Neural cell (in vitro differentiated cells): ENCODE results near the gene CTNNA1. TPM values are rescaled to one million over a fixed set of nuclear protein-coding genes. Genes with fewer than 3 reads are reported as not detected.

Experiments
- H2AFZ ChIP-seq: fragments of 200-600, 300-800 bp; sonication (generic), shearing (Covaris generic); 2 replicates; pipeline ENCODE4 v1.6.0; 2014; ENCODE audit warnings: low read depth, mild to moderate bottlenecking, antibody characterized with exemption, low read length, moderate library complexity
- H3F3A ChIP-seq: fragments of 200-600 bp; shearing (Covaris generic); 2 replicates; pipeline ENCODE4 v1.6.1; 2016; ENCODE audit warnings: mild to moderate bottlenecking, moderate library complexity, mixed read lengths, antibody characterized with exemption, low read length; ENCODE audit not compliant: insufficient read depth, poor library complexity, severe bottlenecking
- H3K27ac ChIP-seq: fragments of 200-600, 300-800 bp; sonication (generic), shearing (Covaris generic); 2 replicates; pipeline ENCODE4 v1.5.1; 2014; ENCODE audit warnings: mild to moderate bottlenecking, low read length, moderate library complexity
- H3K27me3 ChIP-seq: fragments of 300-800, 200-600 bp; sonication (generic), shearing (Covaris generic); 2 replicates; pipeline ENCODE4 v1.6.0; 2014; ENCODE audit warnings: mild to moderate bottlenecking, low read depth, low read length, moderate library complexity; ENCODE audit not compliant: insufficient read depth
- H3K36me3 ChIP-seq: fragments of 300-800, 200-600 bp; sonication (generic), shearing (Covaris generic); 2 replicates; pipeline ENCODE4 v1.5.1; 2014; ENCODE audit warnings: mild to moderate bottlenecking, antibody characterized with exemption, low read length, moderate library complexity; ENCODE audit not compliant: insufficient read depth
- H3K4me2 ChIP-seq: fragments of 300-800, 200-600 bp; sonication (generic), shearing (Covaris generic); 2 replicates; pipeline ENCODE4 v1.6.0; 2014; ENCODE audit warnings: mild to moderate bottlenecking, low read length
- H3K4me3 ChIP-seq: fragments of 300-800, 200-600 bp; sonication (generic), shearing (Covaris generic); 2 replicates; pipeline ENCODE4 v1.5.1; 2014; ENCODE audit warnings: mild to moderate bottlenecking, low read length, moderate library complexity
- H3K79me2 ChIP-seq: fragments of 200-600 bp; shearing (Covaris generic); replicated peaks from 2 replicates; pipeline ENCODE4 v1.6.0; 2014; ENCODE audit warnings: mild to moderate bottlenecking, low read length, moderate library complexity; ENCODE audit not compliant: insufficient read depth
- H3K9ac ChIP-seq: fragments of 300-800, 200-600 bp; sonication (generic), shearing (Covaris generic); 2 replicates; pipeline ENCODE4 v1.6.1; 2016; ENCODE audit warnings: mild to moderate bottlenecking, low read length, mixed read lengths
- H3K9me2 ChIP-seq: fragments of 200-600 bp; shearing (Covaris generic); 2 replicates; pipeline ENCODE4 v1.6.1; 2016; ENCODE audit warnings: mild to moderate bottlenecking, low read length, mixed read lengths; ENCODE audit not compliant: insufficient read depth
- H3K9me3 ChIP-seq: fragments of 200-600, 300-800 bp; sonication (generic), shearing (Covaris generic); 2 replicates; pipeline ENCODE4 v1.6.1; 2016; ENCODE audit warnings: mild to moderate bottlenecking, mixed run types, low read length, moderate library complexity, mixed read lengths
- H4K20me1 ChIP-seq: fragments of 200-600 bp; shearing (Covaris generic); 2 replicates; pipeline ENCODE4 v1.6.1; 2016; ENCODE audit warnings: mild to moderate bottlenecking, mixed run types; ENCODE audit not compliant: insufficient read depth
- CTCF ChIP-seq: fragments of 450-650 bp; IDR thresholded peaks from 2 replicates; pipeline ENCODE4 v1.5.1; 2014; ENCODE audit warnings: antibody characterized with exemption, mild to moderate bottlenecking, moderate library complexity; ENCODE audit not compliant: poor library complexity, severe bottlenecking
- EP300 ChIP-seq: fragments of 450-650 bp; conservative IDR thresholded peaks from 2 replicates; pipeline ENCODE4 v1.6.1; 2014; ENCODE audit warnings: antibody characterized with exemption, mild to moderate bottlenecking, moderate library complexity; ENCODE audit not compliant: poor library complexity, severe bottlenecking
- EZH2 ChIP-seq: fragments of 200-600, 300-800 bp; shearing (Covaris generic), sonication (generic); IDR thresholded peaks from 2 replicates; pipeline ENCODE4 v1.6.1; 2014; ENCODE audit warnings: antibody characterized with exemption, low read length, borderline replicate concordance, mild to moderate bottlenecking; ENCODE audit not compliant: insufficient read depth, poor library complexity, severe bottlenecking
- MXI1 ChIP-seq: fragments of 450-650 bp; conservative IDR thresholded peaks from 2 replicates; pipeline ENCODE4 v1.6.1; 2014; ENCODE audit warnings: antibody characterized with exemption, mild to moderate bottlenecking; ENCODE audit not compliant: poor library complexity, severe bottlenecking
- POLR2AphosphoS5 ChIP-seq: IDR thresholded peaks from 2 replicates; pipeline ENCODE4 v1.6.1; 2012
- RAD21 ChIP-seq: fragments of 450-650 bp; conservative IDR thresholded peaks from 2 replicates; pipeline ENCODE4 v1.6.1; 2014; ENCODE audit warnings: antibody characterized with exemption, mild to moderate bottlenecking, moderate library complexity
- SMC3 ChIP-seq: fragments of 450-650 bp; conservative IDR thresholded peaks from 2 replicates; pipeline ENCODE4 v1.6.1; 2014; ENCODE audit warnings: antibody characterized with exemption, mild to moderate bottlenecking, moderate library complexity; ENCODE audit not compliant: poor library complexity
- TAF1 ChIP-seq: IDR thresholded peaks from 2 replicates; pipeline ENCODE4 v1.6.1; 2012; ENCODE audit warnings: low read depth
- polyA plus RNA-seq: library from polyadenylated mRNA; depleted of rRNA; stranded (reverse); fragments of >200 nt; gene quantifications from 2 replicates; pipeline ENCODE4 v1.2.3, GENCODE V29; 2014
- TF ChIP-seq, protein P1 (sequence below): IDR thresholded peaks from 2 replicates; pipeline ENCODE4 v1.6.1; 2012; ENCODE audit warnings: borderline replicate concordance

The CTNNA1 gene
- polyA plus RNA-seq, 1 donor from 2014 or later: 87.9 TPM

- peak overlapping the region; percentile 44 for H3K27ac ChIP-seq
- no peaks in the 10 kb centered on the region for H3K36me3 ChIP-seq
- H3K4me3 ChIP-seq: peak overlapping the region; percentile 66
- H3K9ac ChIP-seq: peak overlapping the region; percentile 48
- no peaks in the 10 kb centered on the region for H4K20me1 ChIP-seq
- H2AFZ ChIP-seq: peak overlapping the region; percentile 2
- no peaks in the 10 kb centered on the region for H3F3A ChIP-seq
- H3K79me2 ChIP-seq: peaks cover 45% of the 10 kb centered on the region
- H3K4me2 ChIP-seq: peak overlapping the region; percentile 90
- no peaks in the 10 kb centered on the region for H3K27me3 ChIP-seq
- no peaks in the 10 kb centered on the region for H3K9me3 ChIP-seq
- H3K9me2 ChIP-seq: no peaks in the 10 kb centered on the region
- TF ChIP-seq CTCF (no peak), SMC3 (no peak), POLR2AphosphoS5 (no peak), MXI1 (no peak), EZH2 (no peak), TAF1 (no peak), RAD21 (no peak), EP300 (no peak)
- TF ChIP-seq, protein P1, sequence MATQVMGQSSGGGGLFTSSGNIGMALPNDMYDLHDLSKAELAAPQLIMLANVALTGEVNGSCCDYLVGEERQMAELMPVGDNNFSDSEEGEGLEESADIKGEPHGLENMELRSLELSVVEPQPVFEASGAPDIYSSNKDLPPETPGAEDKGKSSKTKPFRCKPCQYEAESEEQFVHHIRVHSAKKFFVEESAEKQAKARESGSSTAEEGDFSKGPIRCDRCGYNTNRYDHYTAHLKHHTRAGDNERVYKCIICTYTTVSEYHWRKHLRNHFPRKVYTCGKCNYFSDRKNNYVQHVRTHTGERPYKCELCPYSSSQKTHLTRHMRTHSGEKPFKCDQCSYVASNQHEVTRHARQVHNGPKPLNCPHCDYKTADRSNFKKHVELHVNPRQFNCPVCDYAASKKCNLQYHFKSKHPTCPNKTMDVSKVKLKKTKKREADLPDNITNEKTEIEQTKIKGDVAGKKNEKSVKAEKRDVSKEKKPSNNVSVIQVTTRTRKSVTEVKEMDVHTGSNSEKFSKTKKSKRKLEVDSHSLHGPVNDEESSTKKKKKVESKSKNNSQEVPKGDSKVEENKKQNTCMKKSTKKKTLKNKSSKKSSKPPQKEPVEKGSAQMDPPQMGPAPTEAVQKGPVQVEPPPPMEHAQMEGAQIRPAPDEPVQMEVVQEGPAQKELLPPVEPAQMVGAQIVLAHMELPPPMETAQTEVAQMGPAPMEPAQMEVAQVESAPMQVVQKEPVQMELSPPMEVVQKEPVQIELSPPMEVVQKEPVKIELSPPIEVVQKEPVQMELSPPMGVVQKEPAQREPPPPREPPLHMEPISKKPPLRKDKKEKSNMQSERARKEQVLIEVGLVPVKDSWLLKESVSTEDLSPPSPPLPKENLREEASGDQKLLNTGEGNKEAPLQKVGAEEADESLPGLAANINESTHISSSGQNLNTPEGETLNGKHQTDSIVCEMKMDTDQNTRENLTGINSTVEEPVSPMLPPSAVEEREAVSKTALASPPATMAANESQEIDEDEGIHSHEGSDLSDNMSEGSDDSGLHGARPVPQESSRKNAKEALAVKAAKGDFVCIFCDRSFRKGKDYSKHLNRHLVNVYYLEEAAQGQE: no peak
Measured at GRCh38 chr5:138870611-138871010, 117.4 kb downstream of the CTNNA1 start.

GRCh38 chr5:138872841-138873465 lies 119.7 kb downstream of the CTNNA1 start:
- Histone ChIP-seq H2AFZ (no peak overlapping the region), H3K79me2 (peaks cover 45% of the 10 kb centered on the region), H4K20me1 (no peaks in the 10 kb centered on the region), H3K27ac (no peak overlapping the region), H3K9ac (no peak overlapping the region), H3K9me2 (no peaks in the 10 kb centered on the region), H3K27me3 (no peaks in the 10 kb centered on the region), H3K4me2 (peak overlapping the region; percentile 90), H3K9me3 (no peaks in the 10 kb centered on the region), H3F3A (no peaks in the 10 kb centered on the region), H3K4me3 (peak overlapping the region; percentile 66), H3K36me3 (no peaks in the 10 kb centered on the region)
- TF ChIP-seq EZH2 (no peak), MXI1 (no peak), POLR2AphosphoS5 (no peak), SMC3 (no peak), CTCF (no peak), RAD21 (no peak), TAF1 (no peak), EP300 (no peak)
- TF ChIP-seq, protein P1: no peak
